Subcutaneous adipose tissue (tissue), 4 donors: ENCODE results near the gene LRP1B. TPM values are rescaled to one million over a fixed set of nuclear protein-coding genes. Genes with fewer than 3 reads are reported as not detected.

Source experiments
- total RNA-seq, 4 donors: library from RNA; depleted of rRNA; stranded (reverse); fragments of >200 nt; gene quantifications; one replicate each; pipeline ENCODE4 v1.1.0, GENCODE V29; 2016
- TF ChIP-seq, protein P1 (sequence below): fragments of 450-650 bp; IDR thresholded peaks from one replicate; pipeline ENCODE4 v1.5.1; 2016; ENCODE audit warnings: low read depth, mild to moderate bottlenecking, control low read depth, antibody characterized with exemption, moderate library complexity

The LRP1B gene
- total RNA-seq, 4 donors from 2014 or later: 4.2 to 50.2 (median 14.7) TPM

DNA sequence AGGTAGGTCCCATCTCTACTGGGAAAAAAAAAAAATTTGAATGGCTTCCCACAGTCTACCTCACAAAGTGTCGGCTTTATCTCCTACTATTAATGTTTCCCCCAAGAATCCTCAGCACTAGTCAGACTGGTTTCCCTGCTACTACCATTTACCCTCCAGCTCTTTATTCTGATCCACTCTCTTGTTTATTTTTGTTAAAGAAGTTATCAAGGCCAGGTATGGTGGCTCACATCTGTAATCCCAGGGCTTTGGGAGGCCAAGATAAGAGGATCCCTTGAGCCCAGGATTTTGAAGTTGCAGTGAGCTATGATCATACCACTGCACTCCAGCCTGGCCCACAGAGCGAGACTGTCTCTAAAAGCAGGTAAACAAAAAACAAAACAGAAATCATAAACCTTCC lies 1275.3 kb downstream of the LRP1B start:
- TF ChIP-seq, protein P1, sequence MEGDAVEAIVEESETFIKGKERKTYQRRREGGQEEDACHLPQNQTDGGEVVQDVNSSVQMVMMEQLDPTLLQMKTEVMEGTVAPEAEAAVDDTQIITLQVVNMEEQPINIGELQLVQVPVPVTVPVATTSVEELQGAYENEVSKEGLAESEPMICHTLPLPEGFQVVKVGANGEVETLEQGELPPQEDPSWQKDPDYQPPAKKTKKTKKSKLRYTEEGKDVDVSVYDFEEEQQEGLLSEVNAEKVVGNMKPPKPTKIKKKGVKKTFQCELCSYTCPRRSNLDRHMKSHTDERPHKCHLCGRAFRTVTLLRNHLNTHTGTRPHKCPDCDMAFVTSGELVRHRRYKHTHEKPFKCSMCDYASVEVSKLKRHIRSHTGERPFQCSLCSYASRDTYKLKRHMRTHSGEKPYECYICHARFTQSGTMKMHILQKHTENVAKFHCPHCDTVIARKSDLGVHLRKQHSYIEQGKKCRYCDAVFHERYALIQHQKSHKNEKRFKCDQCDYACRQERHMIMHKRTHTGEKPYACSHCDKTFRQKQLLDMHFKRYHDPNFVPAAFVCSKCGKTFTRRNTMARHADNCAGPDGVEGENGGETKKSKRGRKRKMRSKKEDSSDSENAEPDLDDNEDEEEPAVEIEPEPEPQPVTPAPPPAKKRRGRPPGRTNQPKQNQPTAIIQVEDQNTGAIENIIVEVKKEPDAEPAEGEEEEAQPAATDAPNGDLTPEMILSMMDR: no peak

DNA sequence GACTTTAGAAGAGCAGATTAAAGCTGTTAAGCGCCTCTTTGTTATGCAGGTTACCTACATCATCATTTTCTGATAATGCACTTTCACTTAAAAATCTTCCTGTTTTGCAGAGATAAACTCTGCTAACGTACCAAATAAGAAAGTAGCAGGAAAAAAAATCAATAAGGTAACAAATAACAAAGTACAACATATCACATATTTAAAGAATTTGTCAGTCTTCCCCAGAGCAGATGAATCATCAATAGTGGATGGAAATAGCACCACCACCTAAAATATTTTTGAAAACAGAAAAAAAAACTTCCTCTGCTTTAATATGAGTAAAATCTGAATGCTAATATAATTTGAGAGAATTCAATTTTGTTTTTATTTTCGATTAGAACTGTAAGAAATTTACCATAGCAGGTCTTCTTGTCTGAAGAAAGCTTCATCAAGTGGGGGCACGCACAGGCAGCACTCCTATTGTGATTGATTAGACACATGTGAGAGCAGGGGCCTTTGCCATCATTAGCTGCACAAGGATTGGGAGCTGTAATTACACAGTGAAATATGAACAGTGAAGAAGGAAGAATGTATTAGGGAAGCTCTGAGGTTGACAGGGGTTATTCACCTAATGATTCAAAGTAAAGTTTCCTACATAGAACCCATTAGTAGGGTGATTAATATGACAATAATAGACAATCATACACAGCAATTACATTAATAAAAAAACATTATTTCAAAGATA lies 1279.4 kb downstream of the LRP1B start:
- TF ChIP-seq, protein P1: no peak

DNA sequence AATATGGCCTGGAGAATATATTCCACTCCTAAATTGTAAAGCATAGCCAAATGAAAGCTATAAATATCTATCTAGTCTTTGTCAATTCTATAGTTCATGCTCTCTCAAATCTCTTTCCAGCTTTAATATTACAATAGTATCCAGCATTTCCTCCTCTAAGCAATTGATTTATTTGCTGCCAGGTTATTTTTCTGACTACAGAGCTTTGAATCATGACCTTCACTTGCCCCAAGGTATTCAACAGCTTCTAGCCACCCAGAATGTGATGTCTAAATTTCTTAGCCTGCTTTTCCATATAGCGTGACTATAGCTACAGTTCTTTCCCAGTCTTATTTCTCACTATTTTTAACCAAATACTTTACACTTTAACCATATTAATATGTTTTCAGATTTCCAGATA lies 1287.6 kb downstream of the LRP1B start:
- TF ChIP-seq, protein P1: no peak

DNA sequence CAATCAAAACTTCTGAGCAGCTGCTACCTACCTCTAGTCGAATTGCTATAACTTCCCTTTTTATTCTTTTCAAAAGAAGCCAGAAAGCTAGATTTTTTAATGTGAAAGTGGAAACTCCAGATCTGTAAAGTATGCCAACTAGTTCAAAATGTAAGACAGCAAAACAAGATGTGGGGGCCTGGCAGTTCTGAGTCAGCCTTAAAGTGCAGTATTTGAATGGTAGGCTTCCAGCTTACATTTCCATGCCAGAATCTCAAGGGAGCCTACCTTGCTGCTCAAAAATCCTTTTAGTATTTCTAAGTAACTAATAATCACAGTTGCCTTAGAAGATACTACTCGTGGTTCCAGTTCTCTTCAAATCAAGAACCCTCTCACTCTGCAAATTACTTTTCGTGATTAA lies 1288.7 kb downstream of the LRP1B start:
- TF ChIP-seq, protein P1: no peak

DNA sequence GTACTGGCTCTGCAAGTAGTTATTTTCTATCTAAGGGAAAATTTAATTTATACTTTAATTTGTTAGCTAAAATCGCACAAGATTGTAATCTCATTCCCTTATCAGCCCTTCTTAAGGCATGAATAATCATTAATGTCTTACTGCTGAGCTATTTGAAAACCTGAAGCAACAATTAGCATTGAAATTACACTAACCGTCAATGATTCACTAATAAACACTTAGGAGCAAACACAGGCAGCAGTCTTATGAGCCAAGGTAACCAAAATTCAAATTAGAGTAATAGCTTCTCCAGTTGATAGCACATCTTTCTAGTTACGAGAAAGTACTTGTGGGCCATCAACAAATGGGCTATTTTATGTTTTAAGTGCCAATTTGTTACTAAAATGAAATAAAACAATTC lies 1289.7 kb downstream of the LRP1B start:
- TF ChIP-seq, protein P1: no peak

DNA sequence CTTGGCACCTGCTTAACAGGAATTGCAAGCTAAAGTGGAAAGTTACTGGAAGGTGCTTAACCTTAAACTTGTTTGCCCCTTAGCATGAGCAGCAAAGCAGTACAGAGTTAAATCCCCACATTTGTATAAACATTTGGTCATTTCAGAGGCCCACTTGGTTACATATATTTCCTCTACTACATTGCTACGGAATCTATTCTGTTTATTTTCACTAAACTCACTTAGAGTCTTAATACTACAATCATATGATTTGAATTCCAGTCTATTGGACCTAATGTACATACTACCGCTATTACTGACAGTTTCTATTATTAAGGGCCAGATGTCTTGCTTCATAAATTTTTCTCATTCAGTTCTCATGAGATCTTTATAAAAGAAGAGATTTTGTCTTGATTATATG lies 1294.0 kb downstream of the LRP1B start:
- TF ChIP-seq, protein P1: no peak

- TF ChIP-seq, protein P1: no peak
Observed at GRCh38 chr2:140835079-140835478, 1295.7 kb downstream of the LRP1B start.
